BLaER1 treated with 17β-estradiol and CSF1 and Interleukin-3, amounts not matched to agents 10 nM and 100 nM (cell line): Measurements from ENCODE around the gene SEC22C.

Experiments used
- H3K27ac ChIP-seq, 11 experiments: shearing (Covaris generic); formaldehyde crosslinking; 2 replicates each; pipeline ENCODE4 v1.8.1; 2022
- H3K27me3 ChIP-seq, 11 experiments: shearing (Covaris generic); formaldehyde crosslinking; 2 replicates each; pipeline ENCODE4 v1.8.1; 2022
- H3K36me3 ChIP-seq, 11 experiments: shearing (Covaris generic); formaldehyde crosslinking; 2 replicates each; pipeline ENCODE4 v1.8.1; 2022
- H3K4me1 ChIP-seq, 10 experiments: shearing (Covaris generic); formaldehyde crosslinking; 2 replicates each; pipeline ENCODE4 v1.8.1; 2022
- H3K4me2 ChIP-seq, 11 experiments: shearing (Covaris generic); formaldehyde crosslinking; 2 replicates each; pipeline ENCODE4 v1.8.1; 2022
- H3K4me3 ChIP-seq, 10 experiments: shearing (Covaris generic); formaldehyde crosslinking; 2 replicates each; pipeline ENCODE4 v1.8.1; 2022
- H3K9ac ChIP-seq, 11 experiments: shearing (Covaris generic); formaldehyde crosslinking; 2 replicates each; pipeline ENCODE4 v1.8.1; 2022
- H3K9me3 ChIP-seq, 11 experiments: shearing (Covaris generic); formaldehyde crosslinking; replicated peaks in 1 of 11; 2 replicates each; pipeline ENCODE4 v1.8.1; 2022
- H4K20me1 ChIP-seq, 11 experiments: shearing (Covaris generic); formaldehyde crosslinking; 2 replicates each; pipeline ENCODE4 v1.8.1; 2022
- Cebpa-rat ChIP-seq, 11 experiments: shearing (Covaris generic); IDR thresholded peaks; 2 replicates each; pipeline ENCODE4 v1.8.1; 2022

The SEC22C gene

GRCh38 chr3:42526616-42527367 lies 55.0 kb downstream of the SEC22C start:
- H3K4me3 ChIP-seq, result peak overlapping the region in 1 of 10 experiments; percentile 16; a peak in 2 of 20 replicates
- H4K20me1 ChIP-seq, result no peaks in the 10 kb centered on the region
- TF ChIP-seq Cebpa-rat (IDR thresholded peaks at IDR 0.05), result no peak
- no peaks in the 10 kb centered on the region for H3K9me3 ChIP-seq
- H3K9ac ChIP-seq, result peak overlapping the region in 9 of 11 experiments; percentile 31 to 73 (median 62); a peak in 16 of 22 replicates
- peaks cover 59 to 84% (median 79%) of the 10 kb centered on the region in 10 experiments for H3K4me1 ChIP-seq
- peaks cover 0 to 12% (median 0%) of the 10 kb centered on the region in 11 experiments; a peak in 2 of 22 replicates for H3K36me3 ChIP-seq
- peak overlapping the region; percentile 69 to 95 (median 87) for H3K4me2 ChIP-seq
- H3K27ac ChIP-seq, result peak overlapping the region in 10 of 11 experiments; percentile 17 to 97 (median 76); a peak in 19 of 22 replicates
- no peaks in the 10 kb centered on the region for H3K27me3 ChIP-seq

- peaks cover 62 to 78% (median 71%) of the 10 kb centered on the region in 10 experiments for H3K4me1 ChIP-seq
- H3K36me3 ChIP-seq, result peaks cover 0 to 7% (median 0%) of the 10 kb centered on the region in 11 experiments; a peak in 2 of 22 replicates
- H3K4me2 ChIP-seq, result peak overlapping the region; percentile 69 to 95 (median 87)
- H3K9me3 ChIP-seq, result no peaks in the 10 kb centered on the region
- no peak overlapping the region; a peak in 1 of 20 replicates for H3K4me3 ChIP-seq
- no peaks in the 10 kb centered on the region for H3K27me3 ChIP-seq
- peak overlapping the region in 9 of 11 experiments; percentile 16 to 73 (median 62); a peak in 16 of 22 replicates for H3K9ac ChIP-seq
- H4K20me1 ChIP-seq, result no peaks in the 10 kb centered on the region
- TF ChIP-seq Cebpa-rat (IDR thresholded peaks at IDR 0.05), result no peak
- H3K27ac ChIP-seq, result peak overlapping the region in 9 of 11 experiments; percentile 63 to 97 (median 77); a peak in 18 of 22 replicates
These were observed 55.9 kb downstream of the SEC22C start for GRCh38 chr3:42525736-42526345.

GRCh38 chr3:42525212-42525611 lies 56.6 kb downstream of the SEC22C start:
- Histone ChIP-seq H3K4me3 (no peak overlapping the region), H3K27me3 (no peaks in the 10 kb centered on the region), H3K27ac (peak overlapping the region in 9 of 11 experiments; percentile 63 to 97 (median 77); a peak in 18 of 22 replicates), H3K4me1 (peaks cover 62 to 78% (median 71%) of the 10 kb centered on the region in 10 experiments), H3K36me3 (peaks cover 0 to 7% (median 0%) of the 10 kb centered on the region in 11 experiments; a peak in 2 of 22 replicates), H3K4me2 (peak overlapping the region; percentile 69 to 95 (median 87); a peak in 20 of 22 replicates), H3K9ac (peak overlapping the region in 7 of 11 experiments; percentile 4 to 73 (median 59); a peak in 6 of 22 replicates), H3K9me3 (no peaks in the 10 kb centered on the region), H4K20me1 (no peaks in the 10 kb centered on the region)
- TF ChIP-seq Cebpa-rat (IDR thresholded peaks at IDR 0.05), result no peak

- Histone ChIP-seq H3K27me3 (no peaks in the 10 kb centered on the region), H3K36me3 (peaks cover 0 to 7% (median 0%) of the 10 kb centered on the region in 11 experiments; a peak in 2 of 22 replicates), H3K4me3 (no peak overlapping the region), H3K27ac (peak overlapping the region in 6 of 11 experiments; percentile 18 to 97 (median 86); a peak in 10 of 22 replicates), H4K20me1 (no peaks in the 10 kb centered on the region), H3K9me3 (no peaks in the 10 kb centered on the region), H3K9ac (no peak overlapping the region), H3K4me2 (peak overlapping the region in 10 of 11 experiments; percentile 32 to 95 (median 84); a peak in 19 of 22 replicates), H3K4me1 (peaks cover 62 to 78% (median 71%) of the 10 kb centered on the region in 10 experiments)
- no peak for TF ChIP-seq Cebpa-rat (IDR thresholded peaks at IDR 0.05)
These were observed 57.0 kb downstream of the SEC22C start for GRCh38 chr3:42524751-42525150.

GRCh38 chr3:42520906-42521305 lies 60.9 kb downstream of the SEC22C start:
- peak overlapping the region in 8 of 11 experiments; percentile 26 to 65 (median 54); a peak in 10 of 22 replicates for H3K4me2 ChIP-seq
- H3K9me3 ChIP-seq, result no peaks in the 10 kb centered on the region
- peaks cover 0 to 7% (median 0%) of the 10 kb centered on the region in 11 experiments; a peak in 2 of 22 replicates for H3K36me3 ChIP-seq
- no peak overlapping the region for H3K4me3 ChIP-seq
- no peak overlapping the region for H3K9ac ChIP-seq
- no peaks in the 10 kb centered on the region for H3K27me3 ChIP-seq
- H4K20me1 ChIP-seq, result no peaks in the 10 kb centered on the region
- TF ChIP-seq Cebpa-rat (IDR thresholded peaks at IDR 0.05), result no peak
- H3K27ac ChIP-seq, result no peak overlapping the region
- peaks cover 31 to 56% (median 42%) of the 10 kb centered on the region in 10 experiments for H3K4me1 ChIP-seq

- H3K4me2 ChIP-seq, result peak overlapping the region; percentile 11 to 65 (median 47); a peak in 19 of 22 replicates
- TF ChIP-seq Cebpa-rat (IDR thresholded peaks at IDR 0.05), result no peak
- peaks cover 0 to 7% (median 0%) of the 10 kb centered on the region in 11 experiments; a peak in 3 of 22 replicates for H3K36me3 ChIP-seq
- no peaks in the 10 kb centered on the region for H4K20me1 ChIP-seq
- no peaks in the 10 kb centered on the region for H3K27me3 ChIP-seq
- no peak overlapping the region for H3K4me3 ChIP-seq
- peaks cover 31 to 55% (median 42%) of the 10 kb centered on the region in 10 experiments for H3K4me1 ChIP-seq
- no peak overlapping the region for H3K27ac ChIP-seq
- no peak overlapping the region for H3K9ac ChIP-seq
- H3K9me3 ChIP-seq, result no peaks in the 10 kb centered on the region
These were observed 61.4 kb downstream of the SEC22C start for GRCh38 chr3:42520336-42520735.

GRCh38 chr3:42519568-42519962 lies 62.2 kb downstream of the SEC22C start:
- peak overlapping the region in 10 of 11 experiments; percentile 26 to 65 (median 50); a peak in 13 of 22 replicates for H3K4me2 ChIP-seq

GRCh38 chr3:42518800-42519567 lies 62.8 kb downstream of the SEC22C start:
- Histone ChIP-seq H3K9me3 (no peaks in the 10 kb centered on the region), H3K4me2 (no peak overlapping the region), H3K27ac (no peak overlapping the region), H3K4me1 (peaks cover 26 to 51% (median 38%) of the 10 kb centered on the region in 10 experiments), H3K27me3 (no peaks in the 10 kb centered on the region), H3K9ac (no peak overlapping the region), H3K4me3 (no peak overlapping the region), H4K20me1 (no peaks in the 10 kb centered on the region), H3K36me3 (peaks cover 0 to 11% (median 0%) of the 10 kb centered on the region in 11 experiments; a peak in 3 of 22 replicates)
- no peak for TF ChIP-seq Cebpa-rat (IDR thresholded peaks at IDR 0.05)

More at GRCh38 chr3:42519568-42519962, 62.2 kb downstream of the SEC22C start:
- Histone ChIP-seq H3K9ac (no peak overlapping the region), H3K4me1 (peaks cover 31 to 55% (median 42%) of the 10 kb centered on the region in 10 experiments), H3K36me3 (peaks cover 0 to 11% (median 0%) of the 10 kb centered on the region in 11 experiments; a peak in 3 of 22 replicates), H3K27ac (no peak overlapping the region), H3K9me3 (no peaks in the 10 kb centered on the region), H3K27me3 (no peaks in the 10 kb centered on the region), H4K20me1 (no peaks in the 10 kb centered on the region), H3K4me3 (no peak overlapping the region)
- TF ChIP-seq Cebpa-rat (IDR thresholded peaks at IDR 0.05), result no peak
